ENCODE measurements around the gene SLAMF8. TPM values are rescaled to one million over a fixed set of nuclear protein-coding genes. Genes with fewer than 3 reads are reported as not detected.

The SLAMF8 gene
- total RNA-seq, 4 donors from 2014 or later: 8.9 to 36.0 (median 11.2) TPM

DNA sequence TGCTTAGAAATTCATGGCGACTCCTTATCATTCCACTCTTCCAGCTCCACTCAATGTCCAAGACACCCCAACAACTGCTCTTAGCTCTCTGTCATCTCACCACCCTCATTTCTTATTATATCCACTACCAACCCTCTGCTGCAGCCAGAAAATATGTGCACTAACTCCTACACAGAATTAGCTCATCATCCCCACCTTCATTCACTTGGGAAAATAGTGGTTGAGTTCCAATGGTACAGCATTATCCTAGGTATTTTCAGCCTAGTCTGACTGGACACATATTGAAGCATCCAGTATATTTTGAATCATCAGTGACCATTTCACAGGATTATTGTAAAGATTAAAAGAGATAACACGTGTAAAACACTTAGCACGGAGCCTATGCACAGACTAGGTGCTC is 52.5 kb downstream of the SLAMF8 start:
- ATAC-seq (ENCODE audit: low FRiP score): no peak

DNA sequence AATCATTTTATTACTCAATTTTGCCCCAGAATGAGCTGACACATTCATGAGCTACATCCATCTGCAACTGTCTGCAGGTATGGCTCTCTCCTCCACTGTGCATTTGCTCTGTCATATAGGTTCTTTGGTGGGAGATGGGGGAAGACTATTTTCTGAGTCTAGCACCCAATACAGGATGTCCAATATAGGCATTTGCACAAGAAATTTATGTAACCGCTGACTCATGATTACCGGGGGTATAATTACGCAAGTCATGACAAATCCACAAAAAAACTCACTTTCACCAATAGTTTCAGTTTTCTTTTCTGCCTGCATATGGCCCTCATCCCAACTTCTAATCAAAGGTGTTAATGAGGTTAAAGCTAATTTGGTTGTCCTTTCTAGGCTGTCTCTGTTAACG is 53.3 kb downstream of the SLAMF8 start:
- no peak for DNase-seq (ENCODE audit: low spot score)
- peak; percentile 21 for ATAC-seq (ENCODE audit: low FRiP score)
- TF ChIP-seq, protein P1, sequence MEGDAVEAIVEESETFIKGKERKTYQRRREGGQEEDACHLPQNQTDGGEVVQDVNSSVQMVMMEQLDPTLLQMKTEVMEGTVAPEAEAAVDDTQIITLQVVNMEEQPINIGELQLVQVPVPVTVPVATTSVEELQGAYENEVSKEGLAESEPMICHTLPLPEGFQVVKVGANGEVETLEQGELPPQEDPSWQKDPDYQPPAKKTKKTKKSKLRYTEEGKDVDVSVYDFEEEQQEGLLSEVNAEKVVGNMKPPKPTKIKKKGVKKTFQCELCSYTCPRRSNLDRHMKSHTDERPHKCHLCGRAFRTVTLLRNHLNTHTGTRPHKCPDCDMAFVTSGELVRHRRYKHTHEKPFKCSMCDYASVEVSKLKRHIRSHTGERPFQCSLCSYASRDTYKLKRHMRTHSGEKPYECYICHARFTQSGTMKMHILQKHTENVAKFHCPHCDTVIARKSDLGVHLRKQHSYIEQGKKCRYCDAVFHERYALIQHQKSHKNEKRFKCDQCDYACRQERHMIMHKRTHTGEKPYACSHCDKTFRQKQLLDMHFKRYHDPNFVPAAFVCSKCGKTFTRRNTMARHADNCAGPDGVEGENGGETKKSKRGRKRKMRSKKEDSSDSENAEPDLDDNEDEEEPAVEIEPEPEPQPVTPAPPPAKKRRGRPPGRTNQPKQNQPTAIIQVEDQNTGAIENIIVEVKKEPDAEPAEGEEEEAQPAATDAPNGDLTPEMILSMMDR (IDR thresholded peaks at IDR 0.05): no peak

More for the DNA sequence above, 52.5 kb downstream of the SLAMF8 start:
- TF ChIP-seq, protein P1 (IDR thresholded peaks at IDR 0.05): no peak
- DNase-seq (ENCODE audit: low spot score): no peak

DNA sequence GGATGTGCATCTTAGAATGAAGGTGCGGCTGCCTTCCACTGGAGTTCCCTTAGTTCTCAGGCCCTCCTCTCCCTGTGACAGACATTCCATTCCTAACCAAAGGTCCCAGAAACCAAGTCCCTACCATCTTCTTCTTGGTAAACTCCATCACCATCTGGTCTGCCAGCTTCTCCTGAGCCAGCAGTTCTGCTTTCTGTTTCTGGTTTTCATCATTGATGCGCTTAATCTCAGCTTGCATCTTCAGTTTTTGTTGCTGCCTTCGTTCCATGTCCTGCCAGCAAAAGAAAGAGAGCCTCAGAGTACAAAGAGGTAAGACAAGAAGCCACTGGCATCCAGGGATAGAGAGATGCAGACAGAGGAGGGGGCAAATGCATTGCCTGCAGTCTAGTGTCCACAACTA is 53.8 kb downstream of the SLAMF8 start:
- DNase-seq (ENCODE audit: low spot score): no peak
- TF ChIP-seq, protein P1 (IDR thresholded peaks at IDR 0.05): no peak
- ATAC-seq (ENCODE audit: low FRiP score): no peak

DNA sequence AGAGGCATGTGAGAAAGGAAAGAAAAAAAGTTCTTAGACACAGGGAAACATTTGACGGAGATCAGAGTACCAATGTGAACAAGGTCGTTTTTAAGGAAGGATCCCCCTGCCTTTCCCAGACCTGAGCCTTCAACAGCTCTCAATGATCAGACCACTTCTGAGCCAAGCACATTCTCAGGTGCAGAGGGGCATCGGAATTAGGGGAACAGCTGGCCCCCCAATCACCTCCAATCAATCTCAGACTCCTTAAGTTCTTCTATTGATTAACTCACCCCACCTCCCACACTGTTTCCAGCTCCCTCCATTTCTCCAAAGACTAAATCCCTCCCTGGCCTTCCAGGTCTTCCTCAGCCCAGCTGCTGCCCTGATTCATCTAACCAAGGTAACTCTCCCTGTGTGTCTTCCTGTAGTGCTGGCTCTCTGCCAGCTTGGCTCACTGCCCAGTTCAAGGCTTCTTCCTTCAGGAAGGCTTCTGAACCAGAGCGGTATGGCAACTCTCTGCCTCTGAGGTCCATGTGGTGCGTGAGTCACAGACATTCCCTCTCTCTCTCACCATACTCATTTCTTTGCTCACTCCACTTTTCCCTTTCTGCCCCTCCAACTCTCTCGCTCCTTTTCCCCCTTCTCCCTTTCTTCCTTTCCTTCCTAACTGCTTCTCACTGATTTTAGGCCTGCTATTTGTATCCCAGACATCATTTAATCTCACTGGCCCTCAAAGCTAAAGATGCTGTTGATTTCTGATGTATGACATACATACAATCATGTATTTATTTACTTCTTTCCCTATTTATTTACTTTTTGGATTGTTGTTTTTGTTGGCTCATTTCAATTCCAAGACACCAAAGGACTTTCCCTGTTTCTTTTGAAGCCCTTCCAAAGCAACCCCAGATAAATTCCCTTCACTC is 55.2 kb downstream of the SLAMF8 start:
- DNase-seq (ENCODE audit: low spot score): peak; percentile 96
- peak; percentile 94 for ATAC-seq (ENCODE audit: low FRiP score)
- TF ChIP-seq, protein P1 (IDR thresholded peaks at IDR 0.05): no peak

DNA sequence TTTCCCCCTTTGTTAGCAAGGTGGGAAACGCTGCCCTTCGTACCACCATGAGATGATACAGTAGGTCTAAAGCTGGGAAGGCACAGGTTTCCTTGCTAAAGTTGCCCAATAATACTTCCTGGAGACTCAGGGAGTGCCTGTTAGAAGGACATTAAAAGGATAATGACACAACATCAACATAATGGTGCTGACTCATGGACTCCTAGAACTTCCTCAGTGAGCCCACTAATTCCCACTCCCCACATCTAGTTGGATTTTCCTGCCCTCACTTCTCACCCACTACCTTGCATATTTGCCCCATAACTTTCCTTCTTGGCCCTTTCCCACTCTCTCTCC is 55.8 kb downstream of the SLAMF8 start:
- TF ChIP-seq, protein P1 (IDR thresholded peaks at IDR 0.05): no peak
- no peak for DNase-seq (ENCODE audit: low spot score)
- ATAC-seq (ENCODE audit: low FRiP score): peak; percentile 39

DNA sequence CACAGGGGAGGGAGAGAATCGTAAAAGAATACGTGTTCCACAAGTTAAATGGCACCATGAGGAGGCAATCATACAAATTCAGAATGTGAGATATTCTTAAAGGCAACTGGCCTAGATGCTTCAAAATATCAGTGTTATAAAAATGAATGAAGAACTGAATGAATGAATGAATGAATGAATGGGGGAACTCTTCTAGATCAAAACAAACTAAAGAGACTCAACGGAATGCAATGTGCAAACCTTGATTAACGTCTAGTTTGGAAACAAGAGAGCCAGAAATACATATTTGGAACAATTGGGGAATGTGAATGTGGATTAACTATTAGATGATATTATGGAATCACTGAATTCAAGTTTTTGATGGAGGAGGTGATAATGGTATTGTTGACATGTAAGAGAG is 56.5 kb downstream of the SLAMF8 start:
- no peak for ATAC-seq (ENCODE audit: low FRiP score)
- TF ChIP-seq, protein P1 (IDR thresholded peaks at IDR 0.05): no peak
- no peak for DNase-seq (ENCODE audit: low spot score)

DNA sequence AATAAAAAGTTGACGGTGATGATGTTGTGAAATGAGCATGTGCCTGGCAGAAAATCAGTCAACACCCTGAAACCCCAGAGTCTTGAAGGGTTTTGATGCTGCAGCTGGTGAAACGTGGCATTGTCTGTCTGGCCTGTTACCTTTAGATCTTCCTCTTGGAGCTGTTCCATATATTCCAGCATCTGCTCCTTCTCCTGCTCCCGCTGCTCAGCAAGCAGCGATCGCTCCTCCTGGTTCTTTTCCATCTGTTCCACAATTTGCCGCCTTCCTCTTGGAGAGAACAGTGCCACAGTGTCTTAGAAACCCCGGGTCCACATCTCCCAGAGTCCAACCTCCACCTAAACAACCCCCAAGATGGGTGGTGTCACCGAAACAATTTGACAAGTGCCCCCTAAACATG is 57.6 kb downstream of the SLAMF8 start:
- TF ChIP-seq, protein P1 (IDR thresholded peaks at IDR 0.05): no peak
- DNase-seq (ENCODE audit: low spot score): no peak

More for the DNA sequence above, 57.6 kb downstream of the SLAMF8 start:
- ATAC-seq (ENCODE audit: low FRiP score): no peak
